Measurements from ENCODE around the gene MANEAL.
"Not testable (repeated sequence)": the region's sequence is repeated elsewhere in the genome, so short reads cannot be mapped to it uniquely, and the experiment has no call there.

Gene MANEAL, protein sequence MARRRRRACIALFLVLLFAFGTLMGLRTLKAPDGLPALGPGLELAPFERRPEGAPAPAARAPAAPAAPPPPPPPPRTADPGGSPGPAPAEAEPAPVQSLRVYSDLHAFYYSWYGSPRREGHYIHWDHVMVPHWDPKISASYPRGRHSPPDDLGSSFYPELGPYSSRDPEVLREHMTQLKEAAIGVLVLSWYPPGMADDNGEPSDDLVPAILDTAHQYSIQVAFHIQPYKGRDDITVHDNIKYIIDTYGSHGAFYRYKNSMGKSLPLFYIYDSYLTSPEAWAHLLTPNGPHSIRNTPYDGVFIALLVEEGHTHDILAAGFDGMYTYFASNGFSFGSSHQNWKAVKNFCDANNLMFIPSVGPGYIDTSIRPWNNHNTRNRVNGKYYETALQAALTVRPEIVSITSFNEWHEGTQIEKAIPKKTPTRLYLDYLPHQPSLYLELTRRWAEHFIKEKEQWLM

GRCh38 chr1:37793773-37794371 lies at the start of gene MANEAL:
TSS of gene MANEAL (plus strand) at chr1:37793847. CDS start at chr1:37794183, 336 bp downstream.
- DNase-seq = peak; percentile 61

- DNase-seq = no peak
These were observed 46.8 kb upstream of the MANEAL start for GRCh38 chr1:37746806-37747205.

- no peak for DNase-seq
These were observed 45.1 kb upstream of the MANEAL start for GRCh38 chr1:37748565-37748964.

- DNase-seq = no peak
These were observed 41.4 kb upstream of the MANEAL start for GRCh38 chr1:37752213-37752582.

GRCh38 chr1:37752583-37753471 lies 40.8 kb upstream of the MANEAL start:
- DNase-seq = no peak

DNA sequence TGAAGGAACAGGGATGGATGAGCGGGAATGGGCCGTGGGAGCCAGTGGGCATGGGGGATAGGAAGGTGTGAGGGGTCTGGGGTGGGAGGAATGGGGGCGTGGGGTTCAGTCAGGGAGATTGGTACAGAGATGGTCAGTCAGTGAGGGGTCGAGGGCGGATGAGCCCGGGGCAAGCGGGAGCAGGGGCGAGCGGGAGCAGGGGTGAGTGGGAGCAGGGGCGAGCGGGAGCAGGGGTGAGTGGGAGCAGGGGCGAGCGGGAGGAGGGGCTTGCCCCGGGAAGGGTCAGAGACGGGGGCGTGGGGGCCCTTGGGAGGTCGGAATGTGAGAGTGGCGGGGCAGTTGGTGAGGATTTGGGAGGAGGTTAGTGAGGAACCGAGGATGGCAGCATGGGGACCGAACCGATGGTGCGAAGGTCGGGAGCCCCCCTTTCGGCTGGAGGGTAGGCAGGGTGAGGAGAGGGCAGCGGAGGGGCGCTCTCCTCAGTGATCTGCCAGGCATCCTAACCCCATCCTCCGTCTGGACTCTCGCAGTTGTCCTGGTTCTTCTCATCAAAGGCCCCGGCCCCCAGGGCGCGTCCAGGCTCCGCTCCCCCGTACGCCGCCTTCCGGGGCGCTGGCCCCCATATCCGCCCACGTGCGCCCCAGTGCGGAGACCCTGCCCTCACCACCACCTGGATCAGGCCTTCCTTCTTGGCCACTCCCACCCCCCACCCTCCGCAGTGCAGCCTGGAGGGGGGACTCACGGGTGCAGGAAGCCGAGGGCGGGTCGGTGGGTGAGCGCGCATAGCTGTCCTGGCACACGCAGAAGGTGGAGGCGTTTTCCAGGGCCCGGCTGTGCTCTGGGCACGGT lies 40.0 kb upstream of the MANEAL start:
- DNase-seq = no peak

DNA sequence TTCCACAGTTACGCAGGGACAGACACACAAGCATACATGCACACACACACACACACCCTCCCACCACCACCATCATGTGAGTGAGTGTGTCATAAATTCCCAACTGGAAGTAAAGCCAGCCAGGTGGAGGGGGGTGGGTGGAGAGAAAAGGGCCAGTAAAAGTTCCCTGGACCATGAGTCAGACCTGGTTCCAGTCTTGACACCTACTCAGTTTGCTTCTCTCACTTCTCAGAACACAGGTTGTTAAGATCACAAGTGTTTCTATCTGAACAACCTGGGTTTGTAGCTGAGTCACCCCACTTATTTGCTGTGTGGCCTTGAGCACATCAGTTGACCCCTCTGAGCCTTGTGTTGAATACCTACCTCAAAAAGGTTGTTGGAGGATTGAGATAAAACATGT lies 38.4 kb upstream of the MANEAL start:
- DNase-seq = no peak

DNA sequence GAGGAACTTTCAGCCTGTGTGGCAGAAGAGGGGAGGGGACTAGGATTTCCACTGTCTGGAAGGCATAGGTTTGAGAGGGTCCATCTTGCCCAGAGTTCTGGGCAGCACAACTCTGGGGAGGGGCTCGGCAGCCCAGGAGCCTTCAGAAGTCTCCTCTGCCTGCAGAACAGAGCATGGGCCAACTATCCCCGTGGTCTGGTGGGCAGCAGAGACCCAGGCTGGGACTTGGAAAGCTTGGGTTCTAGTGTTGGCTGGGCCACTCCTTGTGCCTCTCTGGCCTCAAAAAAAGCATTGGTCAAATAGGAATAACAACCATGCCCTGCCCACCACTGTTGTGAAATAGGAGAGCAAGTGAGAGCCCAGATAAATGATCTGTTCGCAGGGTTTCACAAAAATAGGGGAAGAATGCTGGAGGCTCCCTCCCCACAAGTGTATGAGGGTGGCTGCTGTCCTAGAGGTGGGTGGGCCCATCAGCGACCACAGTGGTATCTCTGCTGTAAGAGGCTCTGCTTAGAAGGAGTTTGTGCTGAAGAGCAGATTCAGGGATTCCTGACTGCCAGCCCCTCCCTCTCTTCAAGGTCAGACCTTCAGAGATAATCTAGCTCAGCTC lies 37.6 kb upstream of the MANEAL start:
- DNase-seq = no peak

DNA sequence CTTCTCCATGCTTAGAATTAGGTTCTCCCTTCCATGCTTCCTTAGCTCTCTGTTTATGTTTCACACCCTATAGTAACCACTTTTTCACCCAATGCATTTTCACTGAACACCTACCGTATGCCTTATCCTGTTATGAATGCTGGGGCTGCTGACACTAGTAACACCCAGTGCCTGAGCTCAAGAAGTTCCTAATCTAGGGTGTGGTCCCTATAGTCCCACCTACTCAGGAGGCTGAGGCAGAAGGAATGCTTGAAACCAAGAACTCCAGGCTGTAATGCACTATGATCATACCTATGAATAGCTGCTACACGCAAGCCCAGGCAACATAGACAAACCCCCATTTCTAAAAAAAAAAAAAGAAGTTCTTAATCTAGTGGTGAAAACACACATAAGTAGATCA lies 34.2 kb upstream of the MANEAL start:
- no peak for DNase-seq

- no peak for DNase-seq
These were observed 32.1 kb upstream of the MANEAL start for GRCh38 chr1:37761416-37762095.

- DNase-seq = no peak
These were observed 31.1 kb upstream of the MANEAL start for GRCh38 chr1:37762516-37762915.

- DNase-seq = no peak
These were observed 29.7 kb upstream of the MANEAL start for GRCh38 chr1:37763791-37764413.

- peak; percentile 36 for DNase-seq
These were observed 29.2 kb upstream of the MANEAL start for GRCh38 chr1:37764414-37764825.

- no peak for DNase-seq
These were observed 28.7 kb upstream of the MANEAL start, which contains the start of gene EPHA10 for GRCh38 chr1:37764888-37765441. TSS of gene EPHA10 (minus strand) at chr1:37765120. CDS start at chr1:37765066, 54 bp downstream.

- no peak for DNase-seq
These were observed 27.6 kb upstream of the MANEAL start for GRCh38 chr1:37765916-37766664.

- no peak for DNase-seq
These were observed 26.2 kb upstream of the MANEAL start for GRCh38 chr1:37767488-37767887.

- DNase-seq = not testable (repeated sequence)
These were observed 22.2 kb upstream of the MANEAL start for GRCh38 chr1:37771440-37771839.

DNA sequence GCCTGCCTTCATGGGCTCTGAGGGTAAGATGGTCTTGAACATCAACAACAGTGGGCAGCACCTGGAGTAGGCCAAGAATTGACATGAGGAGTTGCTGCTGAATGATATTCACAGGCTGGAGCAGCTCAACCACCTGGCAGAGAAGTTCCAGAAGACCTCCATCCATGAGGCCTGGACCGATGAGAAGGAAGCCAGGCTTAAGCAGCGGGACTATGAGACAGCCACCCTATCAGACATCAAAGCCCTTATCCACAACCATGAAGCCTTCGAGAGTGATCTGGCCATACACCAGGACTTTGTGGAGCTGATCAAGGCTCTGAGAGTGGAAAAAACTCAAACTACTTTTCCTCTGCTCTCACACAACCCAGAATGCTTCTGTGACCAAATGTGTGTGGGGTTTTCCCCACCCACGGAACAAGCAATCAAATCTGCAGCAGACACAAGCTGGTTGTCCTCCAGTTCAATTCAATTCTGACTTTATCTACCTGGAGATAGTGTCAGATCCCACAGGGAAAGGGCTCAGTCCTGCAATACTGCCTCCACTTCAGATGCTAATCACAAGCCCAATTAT lies 16.6 kb upstream of the MANEAL start:
- no peak for DNase-seq

DNA sequence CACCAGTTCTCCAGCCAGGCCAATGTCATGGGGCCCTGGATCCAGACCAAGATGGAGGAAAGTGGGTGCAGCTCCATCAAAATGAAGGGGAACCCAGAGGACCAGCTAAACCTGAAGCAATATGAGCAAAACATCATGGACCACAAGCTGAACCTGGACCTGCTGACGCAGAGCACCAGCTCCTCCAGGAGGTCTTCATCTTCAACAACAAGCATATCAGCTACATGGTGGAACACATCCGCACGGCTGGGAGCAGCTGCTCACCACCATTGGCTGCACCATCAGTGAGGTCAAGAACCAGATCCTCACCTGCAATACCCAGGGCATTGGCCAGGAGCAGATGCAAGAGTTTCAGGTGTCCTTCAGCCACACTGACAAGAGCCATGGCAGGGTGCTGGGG lies 15.0 kb upstream of the MANEAL start:
- DNase-seq = no peak

All from EL (cell line).